Upper lobe of left lung (tissue), 6 donors: ENCODE results near the gene HEPHL1. TPM values are rescaled to one million over a fixed set of nuclear protein-coding genes. Genes with fewer than 3 reads are reported as not detected.
"Not testable (repeated sequence)": the region's sequence is repeated elsewhere in the genome, so short reads cannot be mapped to it uniquely, and the experiment has no call there.

ENCODE experiments used
- ATAC-seq, 2 donors: fragments of 200-7000 bp; cut with Tn5 transposase; one replicate each; pipeline ENCODE4 v1.9.1; 2022; ENCODE audit warnings: mild to moderate bottlenecking in 2 of 2, moderate library complexity in 2 of 2; ENCODE audit not compliant: low FRiP score in 2 of 2
- DNase-seq, 2 donors: peaks; one replicate each; pipeline ENCODE4 v3.0.0-alpha.2; 2019 to 2020
- H3K27ac ChIP-seq, 4 donors: fragments of 200-600 bp; sonication (generic); one replicate each; pipeline ENCODE4 v1.5.1; 2016 to 2019
- H3K27me3 ChIP-seq, 4 donors: fragments of 200-600 bp; sonication (generic); one replicate each; pipeline ENCODE4 v1.5.1; 2017 to 2019
- H3K36me3 ChIP-seq, 4 donors: fragments of 200-600 bp; sonication (generic); one replicate each; pipeline ENCODE4 v1.5.1; 2016 to 2019
- H3K4me1 ChIP-seq, 4 donors: fragments of 200-600 bp; sonication (generic); one replicate each; pipeline ENCODE4 v1.5.1; 2018 to 2019
- H3K4me3 ChIP-seq, 4 donors: fragments of 200-600 bp; sonication (generic); one replicate each; pipeline ENCODE4 v1.5.1; 2017 to 2019; ENCODE audit warnings: mild to moderate bottlenecking in 2 of 4, moderate library complexity in 1 of 4
- H3K9me3 ChIP-seq, 4 donors: fragments of 200-600 bp; sonication (generic); one replicate each; pipeline ENCODE4 v1.5.1; 2018 to 2019
- CTCF ChIP-seq, 6 experiments: fragments of 450-650 bp in 4 of 6; fragments of 200-600 bp in 2 of 6; sonication (generic) in 2 of 6; IDR thresholded peaks; one replicate each; pipeline ENCODE4 v1.5.1; 2016 to 2019; ENCODE audit warnings: antibody characterized with exemption in 6 of 6
- EP300 ChIP-seq, 4 donors: sonication (generic); formaldehyde crosslinking; IDR thresholded peaks; one replicate each; pipeline ENCODE4 v1.5.1; 2017; ENCODE audit warnings: antibody characterized with exemption in 4 of 4, control low read depth in 2 of 4
- POLR2A ChIP-seq, 4 donors: fragments of 450-650 bp; IDR thresholded peaks; one replicate each; pipeline ENCODE4 v1.5.1; 2016 to 2017; ENCODE audit warnings: antibody characterized with exemption in 4 of 4, mild to moderate bottlenecking in 2 of 4
- POLR2AphosphoS5 ChIP-seq, 2 donors: sonication (generic); formaldehyde crosslinking; IDR thresholded peaks; one replicate each; pipeline ENCODE4 v1.5.1; 2017; ENCODE audit warnings: antibody characterized with exemption in 2 of 2
- WGBS, 2 donors: methylation state at CpG; one replicate each; pipeline ENCODE4 v1.1.5; 2017 to 2018; 5-methylcytosine and 5-hydroxymethylcytosine counted together
- total RNA-seq, 6 donors: library from RNA; depleted of rRNA in 4 of 6; stranded (reverse); fragments of >200 nt in 4 of 6; gene quantifications; one replicate each; pipeline versions ENCODE4 v1.1.0 to v1.2.1, GENCODE V29; 2016 to 2021
- donor health status: DM: no; HTN: no; CAD: no; lungs with moderate emphysema.
- donor health status: DM: no; HTN: yes; CAD: no; lungs with severe emphysema.

HEPHL1 gene
- total RNA-seq, 6 donors from 2014 or later: not detected

- Histone ChIP-seq H3K27ac (no peak overlapping the region), H3K4me1 (peaks cover 0 to 10% (median 4%) of the 10 kb centered on the region in 4 donors), H3K36me3 (no peaks in the 10 kb centered on the region), H3K27me3 (no peaks in the 10 kb centered on the region), H3K4me3 (no peak overlapping the region), H3K9me3 (no peaks in the 10 kb centered on the region)
- ATAC-seq (no peak), DNase-seq (no peak)
- TF ChIP-seq CTCF (IDR thresholded peaks at IDR 0.05) (no peak), POLR2A (IDR thresholded peaks at IDR 0.05) (no peak), POLR2AphosphoS5 (IDR thresholded peaks at IDR 0.05) (no peak), EP300 (IDR thresholded peaks at IDR 0.05) (no peak)
- WGBS, 2 donors: 56 to 74% methylated on average over 1 of the region's 1 CpG
Measured at GRCh38 chr11:94112206-94112953, 91.2 kb downstream of the HEPHL1 start.

- Histone ChIP-seq H3K36me3 (no peaks in the 10 kb centered on the region), H3K27ac (no peak overlapping the region), H3K4me1 (peaks cover 0 to 10% (median 4%) of the 10 kb centered on the region in 4 donors), H3K4me3 (no peak overlapping the region), H3K27me3 (no peaks in the 10 kb centered on the region), H3K9me3 (no peaks in the 10 kb centered on the region)
- ATAC-seq (no peak), DNase-seq (no peak)
- 80 to 90% methylated on average over 1 of the region's 1 CpG for WGBS, 2 donors
- TF ChIP-seq POLR2A (IDR thresholded peaks at IDR 0.05) (no peak), CTCF (IDR thresholded peaks at IDR 0.05) (no peak), EP300 (IDR thresholded peaks at IDR 0.05) (no peak), POLR2AphosphoS5 (IDR thresholded peaks at IDR 0.05) (no peak)
Measured at GRCh38 chr11:94117197-94117574, 96.0 kb downstream of the HEPHL1 start.

- Histone ChIP-seq H3K9me3 (no peaks in the 10 kb centered on the region), H3K27ac (no peak overlapping the region), H3K4me3 (no peak overlapping the region), H3K36me3 (no peaks in the 10 kb centered on the region), H3K27me3 (no peaks in the 10 kb centered on the region), H3K4me1 (peaks cover 0 to 10% (median 4%) of the 10 kb centered on the region in 4 donors)
- no peak for TF ChIP-seq POLR2AphosphoS5 (IDR thresholded peaks at IDR 0.05)
- TF ChIP-seq POLR2A (IDR thresholded peaks at IDR 0.05): no peak
- no peak for TF ChIP-seq EP300 (IDR thresholded peaks at IDR 0.05)
- no peak for TF ChIP-seq CTCF (IDR thresholded peaks at IDR 0.05)
- ATAC-seq (no peak), DNase-seq (no peak)
Measured at GRCh38 chr11:94117871-94118270, 96.7 kb downstream of the HEPHL1 start.

GRCh38 chr11:94119676-94120075 lies 98.5 kb downstream of the HEPHL1 start:
- not testable (repeated sequence) for H3K9me3 ChIP-seq, H3K4me3 ChIP-seq, H3K27ac ChIP-seq, DNase-seq, ATAC-seq, H3K36me3 ChIP-seq, H3K27me3 ChIP-seq, H3K4me1 ChIP-seq
- WGBS, 2 donors: 93 to 97% methylated on average over 6 of the region's 6 CpGs

- WGBS, 2 donors: 73 to 89% methylated on average over 2 of the region's 2 CpGs
Measured at GRCh38 chr11:94120516-94120915, 99.4 kb downstream of the HEPHL1 start.

GRCh38 chr11:94120946-94121345 lies 99.8 kb downstream of the HEPHL1 start:
- ATAC-seq (no peak), DNase-seq (no peak)
- H3K27me3 ChIP-seq: no peaks in the 10 kb centered on the region
- no peak for TF ChIP-seq POLR2A (IDR thresholded peaks at IDR 0.05)
- no peak for TF ChIP-seq POLR2AphosphoS5 (IDR thresholded peaks at IDR 0.05)
- TF ChIP-seq CTCF (IDR thresholded peaks at IDR 0.05): no peak
- TF ChIP-seq EP300 (IDR thresholded peaks at IDR 0.05): no peak
- no peak overlapping the region for H3K27ac ChIP-seq
- H3K4me1 ChIP-seq: peaks cover 0 to 8% (median 3%) of the 10 kb centered on the region in 4 donors
- H3K36me3 ChIP-seq: no peaks in the 10 kb centered on the region
- H3K9me3 ChIP-seq: no peaks in the 10 kb centered on the region
- no peak overlapping the region for H3K4me3 ChIP-seq
- WGBS, 2 donors: 89 to 94% methylated on average over 6 of the region's 6 CpGs

More at GRCh38 chr11:94120516-94120915, 99.4 kb downstream of the HEPHL1 start:
- not testable (repeated sequence) for DNase-seq, H3K4me1 ChIP-seq, H3K4me3 ChIP-seq, H3K27me3 ChIP-seq, H3K36me3 ChIP-seq, H3K9me3 ChIP-seq, ATAC-seq, H3K27ac ChIP-seq
